ENCODE data around the gene OLFM4. TPM values are rescaled to one million over a fixed set of nuclear protein-coding genes. Genes with fewer than 3 reads are reported as not detected.

The OLFM4 gene
- total and polyA plus RNA-seq, 2 donors (not counting 3 experiments of a cell fraction or from before 2014, with no cell fraction given): not detected

- dilution Hi-C loops (cut with MboI; ENCODE audit: extremely low pct_ligation_motif_present, low sequenced_read_pairs): no loop called here
- Histone ChIP-seq H3K27ac (ENCODE audit: insufficient read depth, low read depth, low read length) (no peak overlapping the region), H3K9ac (replicated peaks; ENCODE audit: extremely low read depth, insufficient read depth, low read length) (no peak overlapping the region), H3K9me1 (replicated peaks; ENCODE audit: control insufficient read depth, extremely low read depth, insufficient read depth, low read length) (no peaks in the 10 kb centered on the region), H3K36me3 (ENCODE audit: control insufficient read depth in 2 of 2, extremely low read depth in 1 of 2, insufficient read depth in 2 of 2, low read length in 2 of 2) (no peaks in the 10 kb centered on the region), H2AFZ (ENCODE audit: low read depth, low read length) (no peak overlapping the region), H3K27me3 (ENCODE audit: control insufficient read depth in 2 of 2, insufficient read depth in 2 of 2, low read length in 2 of 2) (no peaks in the 10 kb centered on the region), H3K79me2 (ENCODE audit: control insufficient read depth, insufficient read depth, low read length) (no peaks in the 10 kb centered on the region), H3K4me3 (replicated peaks in 1 of 3; ENCODE audit: insufficient read depth in 1 of 3, low read depth in 1 of 3, low read length in 3 of 3) (no peak overlapping the region), H3K4me2 (ENCODE audit: insufficient read depth, low read length) (no peak overlapping the region), H4K20me1 (replicated peaks; ENCODE audit: control insufficient read depth, extremely low read depth, insufficient read depth, low read length) (no peaks in the 10 kb centered on the region), H3K4me1 (ENCODE audit: control insufficient read depth, extremely low read depth, insufficient read depth, low read length) (no peaks in the 10 kb centered on the region), H3K9me3 (replicated peaks; ENCODE audit: control insufficient read depth, insufficient read depth, low read length) (peaks cover 4% of the 10 kb centered on the region)
- BruUV-seq (replicated peaks): no TSS peak
- ChIA-PET CTCF (no interaction called here), POLR2A (no interaction called here)
- TF ChIP-seq POLR2AphosphoS5 (IDR thresholded peaks at IDR 0.05; ENCODE audit: insufficient read depth, low read depth, low read length) (no peak), MAX (IDR thresholded peaks at IDR 0.05; ENCODE audit: insufficient read depth, insufficient read length) (no peak), MYC (IDR thresholded peaks at IDR 0.05; ENCODE audit: low read depth, low read length) (no peak), GATA2 (IDR thresholded peaks at IDR 0.05; ENCODE audit: insufficient read depth, insufficient read length, low read depth, low read length) (no peak), EZH2 (IDR thresholded peaks at IDR 0.05; ENCODE audit: borderline replicate concordance, low read depth, low read length, severe bottlenecking) (no peak), JUN (IDR thresholded peaks at IDR 0.05; ENCODE audit: borderline replicate concordance, insufficient read depth, insufficient read length, low read depth) (no peak), POLR2A (IDR thresholded peaks at IDR 0.05; ENCODE audit: low read depth, low read length) (no peak), CTCF (IDR thresholded peaks at IDR 0.05; ENCODE audit: extremely low read depth in 1 of 2, insufficient read depth in 1 of 2, low read depth in 1 of 2, low read length in 2 of 2) (no peak), FOS (IDR thresholded peaks at IDR 0.05; ENCODE audit: borderline replicate concordance, insufficient read depth, low read length) (no peak)
- DNase-seq (ENCODE audit: low read depth, low spot score) (no peak), FAIRE-seq (no peak)
- intact Hi-C loops (cut with micrococcal nuclease): no loop called here
These were observed 33.7 kb upstream of the OLFM4 start for GRCh38 chr13:52994865-52995264.

Measured in endothelial cell of umbilical vein (primary cell).